GM21390 (cell line): Measurements from ENCODE around the gene EVC2.
"Not testable (repeated sequence)": the region's sequence is repeated elsewhere in the genome, so short reads cannot be mapped to it uniquely, and the experiment has no call there.

Source experiments
- ATAC-seq: cut with Tn5 transposase; IDR thresholded peaks from one replicate; pipeline ENCODE4 v1.9.1; 2021; ENCODE audit not compliant: unreplicated experiment

The EVC2 gene

GRCh38 chr4:5742968-5743367, 34.6 kb upstream of the EVC2 start:
- ATAC-seq = no peak

DNA sequence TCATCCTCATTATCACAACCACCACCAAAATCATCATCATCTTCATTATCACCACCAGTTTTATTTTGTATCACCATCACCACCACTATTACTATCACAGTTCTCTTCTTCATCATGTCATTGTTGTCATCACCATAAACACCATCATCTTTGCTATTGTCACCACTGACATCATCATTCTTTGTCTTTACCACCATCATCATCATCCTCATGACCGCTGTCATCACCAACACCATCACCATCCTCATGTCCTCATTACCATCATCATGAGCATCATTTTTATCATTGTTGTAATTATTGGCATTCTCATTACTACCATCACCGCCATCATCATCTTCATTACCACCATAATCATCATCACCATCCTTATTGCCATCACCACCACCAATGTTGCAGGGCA, 34.0 kb upstream of the EVC2 start:
- ATAC-seq = no peak

DNA sequence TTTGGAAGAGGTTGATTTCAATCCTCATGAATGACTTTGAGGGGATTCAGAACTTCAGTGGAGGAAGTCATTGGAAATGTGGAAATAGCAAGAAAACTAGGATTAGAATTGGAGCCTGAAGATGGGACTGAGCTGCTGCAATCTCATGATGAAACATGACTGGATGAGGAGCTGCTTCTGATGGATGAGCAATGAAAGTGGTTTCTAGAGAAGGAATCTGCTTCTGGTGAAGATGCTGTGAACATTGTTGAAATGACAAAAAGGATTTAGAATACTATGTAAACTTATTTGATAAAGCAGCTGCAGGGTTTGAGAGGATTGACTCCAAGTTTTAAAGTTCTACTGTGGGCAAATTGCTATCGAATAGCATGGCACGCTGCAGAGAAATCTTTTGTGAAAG, 29.7 kb upstream of the EVC2 start:
- no peak for ATAC-seq

DNA sequence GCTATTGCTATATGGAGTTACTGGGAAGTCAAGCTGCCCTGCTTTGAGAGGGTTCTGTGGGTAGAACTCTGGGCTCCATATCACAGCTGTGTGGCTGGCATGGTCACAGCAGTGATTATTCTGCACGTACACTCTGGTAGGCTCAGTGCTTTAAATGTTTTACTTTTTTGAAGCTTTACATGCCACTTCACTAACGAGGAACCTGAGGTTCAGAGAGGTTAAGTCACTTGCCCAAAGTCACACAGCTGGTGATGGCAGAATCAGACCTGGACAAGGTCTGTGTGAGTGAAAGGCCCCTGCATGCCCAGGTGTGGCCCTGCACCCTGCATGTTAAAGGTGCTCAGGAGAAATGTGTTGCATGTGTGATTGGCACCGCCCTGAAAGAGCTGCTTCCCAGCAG, 27.1 kb upstream of the EVC2 start:
- ATAC-seq = no peak

DNA sequence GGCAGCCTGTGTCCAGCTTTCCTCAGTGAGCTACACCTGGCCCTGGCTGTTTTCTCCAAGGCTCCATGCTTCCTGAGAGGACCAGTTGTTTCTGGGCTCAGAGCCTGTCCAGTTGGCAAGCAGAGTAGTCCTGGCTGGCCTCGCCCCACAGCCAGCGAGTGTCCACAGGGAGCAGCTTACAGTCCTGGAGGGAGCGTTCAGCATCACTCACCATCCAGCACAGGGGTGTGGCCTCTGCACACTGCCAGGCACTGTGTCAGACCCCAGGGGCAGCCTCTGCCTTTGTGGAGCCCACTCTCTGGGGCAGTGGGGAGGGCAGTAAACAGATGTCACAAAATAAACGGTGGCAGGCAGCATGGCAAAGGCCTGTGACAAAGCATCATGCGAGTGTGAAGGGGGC, 26.5 kb upstream of the EVC2 start:
- no peak for ATAC-seq

DNA sequence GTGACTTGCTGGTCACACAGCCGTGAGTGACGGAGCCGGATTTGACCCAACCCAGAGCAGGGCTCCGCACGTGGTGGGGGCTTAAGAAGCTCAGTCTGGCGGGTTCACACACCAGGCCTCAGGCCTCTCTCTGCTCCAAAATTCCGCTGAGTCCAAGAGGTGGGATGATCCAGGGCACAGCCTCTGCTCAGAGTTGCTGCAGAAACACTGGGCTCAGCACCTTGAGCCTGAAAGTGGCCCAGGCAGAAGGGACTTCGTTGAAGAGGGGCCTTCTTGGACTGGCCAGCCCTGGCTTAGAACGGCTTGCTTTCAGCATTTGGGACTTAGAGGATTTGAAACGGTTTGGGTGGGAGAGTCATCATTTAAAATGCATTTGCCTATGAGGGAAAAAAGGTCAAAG, 23.8 kb upstream of the EVC2 start:
- no peak for ATAC-seq

DNA sequence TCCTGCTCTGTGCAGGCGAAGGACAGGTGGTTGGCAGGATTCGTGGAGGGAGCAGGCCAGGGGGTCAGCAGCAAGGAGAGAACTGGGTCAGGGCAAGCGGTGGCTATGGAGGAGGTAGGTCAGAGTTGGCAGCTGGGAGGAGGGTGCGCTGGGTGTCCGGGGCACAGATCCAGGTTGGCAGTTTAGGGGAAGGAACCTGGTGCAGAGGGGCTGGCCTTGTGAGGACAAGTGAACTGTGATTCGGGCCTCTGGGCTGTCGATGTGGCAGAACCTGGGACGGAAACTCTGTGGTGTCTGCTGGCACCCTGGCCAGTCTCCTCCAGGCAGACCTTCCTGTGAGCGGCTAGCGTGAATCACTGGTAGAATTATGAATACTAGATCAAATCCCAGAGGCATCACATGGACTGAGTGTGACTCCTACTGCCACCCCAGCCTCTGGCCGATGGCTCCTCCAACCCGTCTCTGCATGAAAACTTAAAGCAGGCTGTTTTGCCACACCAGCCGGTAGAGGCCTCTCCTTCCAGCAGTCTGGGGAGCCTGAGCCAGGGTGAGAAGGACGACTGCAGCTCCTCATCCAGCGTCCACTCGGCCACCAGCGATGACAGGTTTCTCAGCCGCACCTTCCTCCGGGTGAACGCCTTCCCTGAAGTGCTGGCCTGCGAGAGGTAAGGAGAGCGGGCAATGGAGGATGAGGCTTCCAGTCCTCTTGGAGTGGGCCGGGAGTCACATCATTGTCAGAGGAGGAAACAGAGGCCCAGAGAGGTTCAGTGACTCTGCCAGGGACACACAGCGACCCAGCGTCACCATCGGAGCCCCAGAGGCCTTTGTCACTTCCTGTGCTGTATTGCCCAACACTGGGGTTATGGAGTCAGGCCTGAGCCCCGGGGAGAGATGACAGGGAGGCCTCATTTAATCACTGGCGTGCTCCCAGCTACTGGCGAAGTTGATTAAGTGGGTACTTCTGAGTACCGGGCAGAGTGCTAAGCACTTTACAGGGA, 22.9 kb upstream of the EVC2 start:
- ATAC-seq = no peak

DNA sequence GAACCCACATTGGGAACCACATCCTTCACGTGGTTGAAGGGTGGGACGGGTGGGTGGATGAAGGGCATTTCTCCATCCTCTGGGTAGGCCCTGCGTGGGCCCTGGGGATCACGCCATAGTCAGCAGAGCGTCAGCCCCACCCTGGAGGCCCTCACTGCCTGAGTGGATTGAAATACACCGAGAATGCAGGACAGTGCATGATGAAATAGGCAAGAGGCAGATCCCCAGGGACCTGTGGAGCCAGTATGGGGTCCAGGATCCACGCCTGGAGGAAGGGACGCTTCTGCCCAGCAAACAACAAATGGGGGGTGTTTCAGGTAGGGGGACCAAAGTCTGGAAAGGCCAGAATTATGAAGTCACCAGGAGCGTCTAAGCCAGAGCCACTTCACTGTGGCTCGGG, 22.1 kb upstream of the EVC2 start:
- ATAC-seq = no peak

DNA sequence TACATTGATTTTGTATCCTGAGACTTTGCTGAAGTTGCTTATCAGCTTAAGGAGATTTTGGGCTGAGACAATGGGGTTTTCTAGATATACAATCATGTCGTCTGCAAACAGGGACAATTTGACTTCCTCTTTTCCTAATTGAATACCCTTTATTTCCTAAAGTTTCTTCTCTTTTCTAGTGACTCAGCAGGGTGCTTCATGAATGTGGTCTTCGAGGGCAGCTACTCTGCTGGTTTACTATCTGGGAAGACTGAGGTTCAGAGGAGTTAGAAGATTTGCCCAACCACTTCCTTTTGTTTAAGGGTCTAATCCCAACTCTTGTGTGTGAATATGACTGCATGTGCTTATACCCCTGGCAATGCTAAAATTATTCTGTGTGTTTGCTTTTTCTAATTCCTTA, 20.1 kb upstream of the EVC2 start:
- ATAC-seq = not testable (repeated sequence)

- no peak for ATAC-seq
Observed at GRCh38 chr4:5724377-5724776, 16.0 kb upstream of the EVC2 start.

DNA sequence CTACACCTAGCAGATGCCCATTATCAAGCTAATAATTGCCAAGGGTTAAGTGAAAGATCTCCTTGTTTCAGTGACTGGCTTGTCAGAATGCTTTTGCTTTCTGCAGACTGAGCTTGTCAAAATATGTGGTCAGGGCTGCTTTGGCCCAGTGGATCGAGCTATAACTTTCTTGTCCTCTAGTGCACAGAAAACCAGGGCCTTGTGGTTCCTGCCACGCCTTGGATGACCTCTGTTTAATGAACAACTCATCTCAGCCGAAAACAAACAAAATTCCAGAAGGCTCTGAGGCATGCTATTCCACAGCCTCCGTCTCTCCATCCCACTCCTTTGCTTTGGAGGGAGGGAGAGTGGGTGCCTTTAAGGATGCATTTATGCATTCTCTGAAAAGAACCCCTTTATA, 14.0 kb upstream of the EVC2 start:
- no peak for ATAC-seq

DNA sequence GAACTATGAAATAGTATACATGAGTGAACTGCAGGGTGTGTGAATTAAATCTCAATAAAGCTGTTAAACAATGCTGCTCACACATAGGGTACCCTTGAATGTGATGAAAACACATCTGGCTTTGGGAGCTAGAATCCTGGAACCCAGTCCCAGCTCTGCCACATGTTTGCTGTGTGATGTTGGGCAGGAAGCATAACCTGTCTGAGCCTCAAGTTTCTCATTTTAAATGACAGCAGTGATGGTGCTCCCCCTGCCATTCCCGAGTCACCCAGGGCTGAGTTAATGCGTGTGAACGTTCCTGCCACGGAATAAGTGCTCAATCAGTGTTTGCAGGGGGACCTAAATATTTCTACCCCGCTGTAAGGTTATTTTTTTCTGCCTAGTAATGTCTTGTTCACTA, 13.6 kb upstream of the EVC2 start:
- no peak for ATAC-seq

DNA sequence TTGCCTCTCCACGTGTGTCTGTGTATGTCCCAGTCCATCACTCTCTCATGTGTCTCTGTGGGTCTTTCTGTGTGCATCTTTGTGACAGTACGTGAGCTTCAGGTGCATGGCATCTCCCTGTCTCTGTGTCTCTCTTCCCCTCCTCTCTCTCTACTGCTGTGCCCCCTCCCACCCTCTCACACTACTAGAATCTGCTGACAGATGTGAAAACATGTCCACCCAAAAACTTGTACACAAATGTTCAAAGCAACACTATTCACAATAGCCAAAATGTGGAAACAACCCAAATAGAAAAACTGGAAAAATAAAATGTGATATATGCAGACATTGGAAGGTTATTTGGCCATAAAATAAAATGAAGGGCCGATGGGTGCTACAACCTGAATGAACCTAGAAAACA, 12.6 kb upstream of the EVC2 start:
- no peak for ATAC-seq

DNA sequence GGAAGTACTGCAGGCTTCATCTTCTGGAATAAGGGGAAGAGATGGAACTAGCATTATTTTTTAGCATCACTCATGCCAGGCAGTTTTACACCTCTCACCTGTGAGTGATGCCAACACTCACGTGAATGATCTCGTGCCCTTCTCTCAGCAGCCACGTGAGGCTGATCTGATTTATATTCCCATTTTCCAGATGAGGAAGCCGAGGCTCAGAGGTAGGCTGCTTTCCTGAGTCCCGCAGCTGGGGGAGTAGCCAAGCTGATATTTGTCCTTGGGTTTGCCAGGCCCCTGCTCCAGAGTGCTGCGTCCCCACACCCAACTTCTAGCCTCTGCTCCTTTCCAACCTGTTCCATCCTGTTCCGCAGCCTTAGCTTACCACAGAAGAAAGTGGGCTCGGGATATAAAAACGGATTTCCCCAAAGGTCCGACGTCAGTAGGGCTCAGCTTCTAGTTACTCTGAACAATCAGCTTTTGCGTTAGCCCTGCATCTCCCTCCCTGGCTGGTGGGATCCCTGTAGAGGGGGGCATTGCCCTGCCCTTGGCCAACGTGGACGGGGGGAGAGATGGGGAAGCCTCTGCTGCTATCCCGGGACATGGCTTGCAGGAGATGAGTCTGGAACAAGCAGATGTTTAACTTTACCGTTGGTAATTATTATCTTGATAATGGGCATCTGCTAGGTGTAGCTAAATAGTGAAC, 11.9 kb upstream of the EVC2 start:
- no peak for ATAC-seq

DNA sequence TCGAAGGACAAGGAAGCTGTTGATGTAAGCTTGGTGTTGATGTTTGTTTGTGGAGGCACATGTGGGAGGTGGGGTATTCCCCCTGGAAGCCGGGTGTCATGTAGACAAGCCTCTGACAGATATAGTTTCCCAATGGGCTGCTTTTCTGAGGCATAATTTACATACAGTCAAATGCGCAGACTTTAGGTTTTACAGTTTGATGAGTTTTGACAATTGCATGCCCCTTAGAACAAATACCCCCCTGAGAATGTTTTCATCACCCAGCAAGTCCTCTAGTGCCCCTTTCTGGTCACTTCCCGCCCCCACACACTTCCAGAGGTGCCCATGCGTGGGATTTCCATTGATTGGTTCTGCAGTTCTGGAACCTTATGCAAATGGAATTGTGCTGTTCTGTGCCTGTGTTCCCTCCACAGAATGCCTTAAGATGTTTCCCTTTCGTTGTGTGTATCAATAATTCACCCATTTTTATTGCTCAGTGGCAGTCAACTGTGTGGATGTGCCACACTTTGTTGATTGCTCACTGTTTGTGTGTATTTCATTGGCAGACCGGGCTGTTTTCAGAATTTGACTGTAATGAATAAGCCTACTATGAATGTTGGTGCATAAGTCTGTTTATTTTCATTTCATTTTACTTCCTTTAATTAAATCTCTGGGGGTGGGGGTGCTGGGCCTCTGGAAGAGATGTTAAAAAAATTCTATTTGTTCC, 11.1 kb upstream of the EVC2 start:
- no peak for ATAC-seq

- ATAC-seq = no peak
Observed at GRCh38 chr4:5718411-5718810, 10.1 kb upstream of the EVC2 start.

- no peak for ATAC-seq
Observed at GRCh38 chr4:5717449-5718158, 9.2 kb upstream of the EVC2 start.

DNA sequence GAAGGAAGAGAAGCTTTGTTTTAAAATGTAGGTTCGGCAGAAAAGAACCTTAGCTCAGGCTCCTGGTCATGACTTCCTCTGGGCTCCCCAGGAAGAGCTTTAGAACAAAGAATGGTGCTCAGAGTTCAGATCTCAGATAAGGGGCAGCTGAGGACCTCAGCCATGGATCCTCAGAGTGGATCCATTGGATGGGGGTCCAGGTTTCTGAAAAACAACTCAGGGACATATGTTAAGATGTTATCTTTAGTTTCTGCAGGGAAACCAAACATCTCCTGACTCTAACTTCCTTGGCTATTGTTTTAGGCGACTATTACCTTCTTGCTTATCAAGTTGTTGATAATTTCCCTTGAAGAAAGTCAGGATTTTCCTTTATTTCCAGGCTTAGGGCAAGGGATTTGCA, 8.0 kb upstream of the EVC2 start:
- no peak for ATAC-seq

GRCh38 chr4:5715357-5715756, 7.0 kb upstream of the EVC2 start:
- ATAC-seq = no peak

- no peak for ATAC-seq
Observed at GRCh38 chr4:5713861-5714260, 5.5 kb upstream of the EVC2 start.

- ATAC-seq = no peak
Observed at GRCh38 chr4:5712931-5713330, 4.6 kb upstream of the EVC2 start.
